Kidney epithelial cell (primary cell): ENCODE data around the gene JAKMIP2. TPM values are rescaled to one million over a fixed set of nuclear protein-coding genes. Genes with fewer than 3 reads are reported as not detected.
"Not testable (repeated sequence)": the region's sequence is repeated elsewhere in the genome, so short reads cannot be mapped to it uniquely, and the experiment has no call there.

Source experiments
- DNase-seq: peaks from one replicate; pipeline ENCODE4 v3.0.0-alpha.2; 2010; ENCODE audit warnings: low read depth
- H3K27me3 ChIP-seq: 2 replicates; pipeline ENCODE4 v1.6.0; 2011; ENCODE audit warnings: low read length; ENCODE audit not compliant: control insufficient read depth, insufficient read depth
- H3K36me3 ChIP-seq: 2 replicates; pipeline ENCODE4 v1.5.1; 2011; ENCODE audit warnings: low read length; ENCODE audit not compliant: control insufficient read depth, insufficient read depth
- H3K4me3 ChIP-seq: 2 replicates; pipeline ENCODE4 v1.5.1; 2011; ENCODE audit warnings: low read depth, mild to moderate bottlenecking, control low read depth, low read length
- CTCF ChIP-seq: IDR thresholded peaks from 2 replicates; pipeline ENCODE4 v1.5.1; 2011; ENCODE audit warnings: mild to moderate bottlenecking, moderate library complexity, low read length, control low read depth, inconsistent platforms; ENCODE audit not compliant: insufficient read depth, poor library complexity, severe bottlenecking
- total RNA-seq: library from RNA; depleted of rRNA; stranded (reverse); fragments of >200 nt; gene quantifications from 2 replicates; pipeline ENCODE4 v1.2.3, GENCODE V29; 2015

The JAKMIP2 gene
- total RNA-seq, 1 donor from 2014 or later, result 0.42 TPM

- Histone ChIP-seq H3K27me3 (no peaks in the 10 kb centered on the region), H3K4me3 (no peak overlapping the region), H3K36me3 (no peaks in the 10 kb centered on the region)
- no peak for TF ChIP-seq CTCF
- DNase-seq, result no peak
These were observed 22.5 kb upstream of the JAKMIP2 start for GRCh38 chr5:147805030-147805454.

- Histone ChIP-seq H3K27me3 (no peaks in the 10 kb centered on the region), H3K4me3 (no peak overlapping the region), H3K36me3 (no peaks in the 10 kb centered on the region)
- TF ChIP-seq CTCF, result no peak
- no peak for DNase-seq
These were observed 21.8 kb upstream of the JAKMIP2 start for GRCh38 chr5:147804334-147804733.

- Histone ChIP-seq H3K36me3 (no peaks in the 10 kb centered on the region), H3K27me3 (no peaks in the 10 kb centered on the region), H3K4me3 (no peak overlapping the region)
- no peak for TF ChIP-seq CTCF
- no peak for DNase-seq
These were observed 21.4 kb upstream of the JAKMIP2 start for GRCh38 chr5:147803926-147804325.

GRCh38 chr5:147803161-147803560 is 20.6 kb upstream of the JAKMIP2 start:
- DNase-seq, H3K36me3 ChIP-seq, H3K27me3 ChIP-seq, H3K4me3 ChIP-seq: not testable (repeated sequence)

- no peaks in the 10 kb centered on the region for H3K36me3 ChIP-seq
- no peak for TF ChIP-seq CTCF
These were observed 18.9 kb upstream of the JAKMIP2 start for GRCh38 chr5:147801461-147801860.

GRCh38 chr5:147800491-147800890 is 18.0 kb upstream of the JAKMIP2 start:
- H3K27me3 ChIP-seq, result no peaks in the 10 kb centered on the region
- DNase-seq, result no peak
- H3K4me3 ChIP-seq, result no peak overlapping the region
- H3K36me3 ChIP-seq, result no peaks in the 10 kb centered on the region
- no peak for TF ChIP-seq CTCF

More at GRCh38 chr5:147801461-147801860, 18.9 kb upstream of the JAKMIP2 start:
- DNase-seq, result no peak
- Histone ChIP-seq H3K4me3 (no peak overlapping the region), H3K27me3 (no peaks in the 10 kb centered on the region)
